ENCODE results near the gene DPCD.

DPCD gene

DNA sequence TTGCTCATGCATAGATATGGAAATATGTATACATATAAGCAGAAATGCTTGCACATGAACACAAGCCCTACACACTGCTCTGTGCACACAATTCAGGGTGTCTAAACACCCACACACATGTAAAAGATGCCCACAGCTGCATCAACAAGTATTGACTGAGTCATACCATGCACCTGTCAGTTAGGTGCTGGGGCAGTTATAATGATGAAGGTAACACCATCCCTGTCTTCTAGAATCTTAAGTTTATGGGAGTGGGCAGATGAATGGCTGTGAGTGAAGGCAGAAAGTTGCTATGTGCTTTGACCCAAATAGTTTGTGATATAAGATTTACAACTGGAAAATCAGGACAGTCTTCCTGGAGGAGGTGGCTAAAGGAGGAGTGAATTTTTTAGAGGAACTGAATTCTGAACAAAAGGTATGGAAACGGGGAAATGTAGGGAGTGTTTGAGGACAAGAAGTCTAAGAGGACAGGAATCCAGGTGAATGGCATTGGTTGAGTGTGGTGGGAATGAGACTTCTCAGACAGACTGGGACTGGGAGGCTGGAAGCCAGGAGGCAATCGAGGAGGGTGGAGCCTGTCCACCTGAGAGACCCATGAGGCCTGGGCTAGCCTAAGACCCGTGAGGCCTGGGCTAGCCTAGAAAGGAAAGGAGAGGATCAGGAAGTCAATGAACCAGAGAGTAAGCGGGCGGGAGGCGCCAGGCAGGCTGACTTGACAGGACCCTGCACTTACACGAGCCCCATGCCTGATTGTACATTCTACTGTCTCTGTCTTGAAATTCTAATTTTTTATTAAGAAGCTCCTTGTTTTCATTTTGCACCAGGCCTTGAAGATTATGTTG lies 20.7 kb upstream of the DPCD start:
- DNase-seq: no peak

DNA sequence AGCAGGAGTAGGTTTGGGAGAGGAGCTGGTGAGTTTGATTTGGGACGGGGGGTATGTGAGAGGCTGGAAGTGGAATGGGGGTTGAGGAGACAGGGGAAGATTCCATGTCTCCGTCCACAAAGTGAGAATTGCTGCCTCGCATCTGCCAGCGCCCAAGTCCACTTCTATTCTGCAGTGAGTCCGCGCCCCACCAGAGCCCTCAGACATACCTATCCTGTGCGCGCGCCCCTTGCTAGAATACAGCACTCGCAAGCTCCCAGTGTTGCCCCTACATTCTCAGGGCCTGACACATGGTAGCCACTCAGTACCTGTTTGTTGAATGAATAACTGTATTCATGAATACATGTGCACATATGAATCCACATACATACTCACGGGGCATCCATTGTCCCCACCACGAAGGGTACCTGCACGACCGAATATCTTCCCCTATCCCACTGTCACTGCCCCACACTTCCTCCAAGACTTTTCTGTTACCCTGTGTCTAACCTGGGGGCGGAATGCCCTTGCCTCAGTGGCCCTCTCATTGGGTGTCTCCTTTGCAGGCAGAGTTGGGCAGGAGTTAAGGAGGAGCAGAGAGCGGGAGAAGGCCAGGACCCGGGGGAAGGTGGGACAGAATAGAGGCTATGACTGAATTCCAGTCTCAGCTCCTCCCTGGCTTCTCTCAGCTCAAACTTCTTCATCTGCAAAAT lies 19.9 kb upstream of the DPCD start:
- no peak for DNase-seq

DNA sequence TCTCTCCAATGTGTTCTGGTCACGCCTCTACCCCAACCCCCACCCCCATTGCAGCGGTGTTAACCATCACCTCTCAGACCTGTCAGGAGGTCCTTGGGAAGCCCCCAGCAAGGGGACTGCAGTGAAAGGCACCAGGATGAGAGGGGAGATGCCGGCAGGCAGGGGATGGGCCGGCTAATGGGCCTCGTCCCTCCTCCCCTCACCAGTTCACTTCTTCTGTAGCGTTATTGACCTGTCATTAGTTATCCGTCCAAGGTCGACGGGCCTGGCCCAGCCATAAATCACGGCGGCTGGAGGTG lies 18.8 kb upstream of the DPCD start:
- DNase-seq: no peak

DNA sequence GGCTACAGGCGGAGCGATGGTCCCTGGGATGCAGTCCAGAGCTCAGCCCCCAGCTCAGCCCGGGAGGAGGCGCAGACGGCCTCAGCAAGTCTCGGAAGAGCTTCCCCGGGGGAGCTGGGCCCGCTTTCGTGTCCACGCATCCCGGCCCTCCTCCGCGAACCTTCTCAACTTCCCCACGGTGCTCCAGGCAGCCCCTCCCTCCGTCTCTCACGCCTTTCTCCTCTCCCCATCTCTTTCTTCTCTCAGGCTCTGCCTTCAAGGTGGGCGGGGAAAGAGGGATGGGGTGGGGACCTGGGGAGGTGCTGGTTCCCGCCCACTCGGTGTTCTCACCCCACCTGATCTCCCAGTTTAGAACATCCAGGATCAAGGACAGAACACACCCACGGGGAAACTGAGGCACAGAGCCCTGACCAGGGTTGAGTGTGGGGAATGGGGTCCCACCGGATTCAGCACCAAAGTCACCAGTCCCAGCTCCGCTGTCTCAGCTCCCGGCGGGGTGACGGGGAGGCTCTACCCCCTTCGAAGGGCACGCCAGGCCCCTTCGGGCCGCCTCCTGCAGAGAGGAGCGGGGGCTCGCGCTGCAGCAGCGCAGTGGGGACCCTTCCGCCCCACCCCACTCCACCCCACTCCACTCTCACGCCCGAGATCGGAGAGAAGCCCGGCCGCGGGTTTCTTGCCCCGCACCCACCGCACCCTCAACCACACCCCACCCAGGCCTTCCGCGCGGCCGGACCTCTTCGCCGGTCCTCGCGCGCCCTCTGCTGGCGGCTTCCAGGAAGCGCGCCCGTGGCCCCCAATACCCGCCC lies 18.3 kb upstream of the DPCD start:
- DNase-seq: peak; percentile 60 to 73 (median 66)

DNA sequence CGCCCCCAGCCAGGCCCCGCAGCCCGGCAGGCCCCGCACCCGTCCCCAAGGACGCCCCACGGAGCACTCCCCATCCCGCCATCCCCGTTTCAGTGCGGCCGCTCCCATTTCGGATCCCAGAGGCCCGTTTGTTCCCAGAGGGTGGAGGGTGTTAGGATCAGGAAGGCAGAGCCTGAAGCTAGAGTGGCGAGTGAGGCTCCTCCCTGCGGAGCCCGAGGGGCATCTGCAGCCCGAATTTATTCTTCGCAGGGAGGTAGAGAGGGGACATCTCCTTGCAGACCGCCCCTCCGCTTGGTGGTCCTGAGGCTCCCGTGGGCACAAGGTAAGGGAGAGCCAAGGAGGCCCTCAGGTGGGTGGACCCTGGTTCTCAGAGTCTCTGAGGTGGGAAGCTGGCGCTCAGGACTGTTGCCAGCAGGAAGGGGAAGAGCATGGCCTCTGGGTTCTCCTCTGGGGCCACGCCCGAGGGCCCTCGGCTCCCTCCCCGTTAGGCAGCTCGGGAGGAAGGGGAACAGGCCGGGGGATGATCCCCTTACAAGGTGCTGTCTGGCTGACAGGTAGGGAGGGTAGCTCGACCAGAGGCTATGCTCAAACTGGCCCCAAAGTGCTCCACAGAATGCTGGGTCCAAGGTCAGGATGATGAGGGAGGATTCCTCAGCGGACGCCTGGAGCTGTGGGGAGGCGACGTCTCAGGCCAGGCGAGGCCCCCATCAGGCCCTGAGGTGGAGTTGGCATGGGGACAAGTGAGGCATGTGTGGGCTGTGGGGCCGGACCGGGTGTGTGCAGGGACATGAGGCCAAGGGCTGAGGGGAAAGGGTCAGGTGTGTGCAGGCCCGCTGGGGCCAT lies 17.5 kb upstream of the DPCD start:
- DNase-seq: no peak

GRCh38 chr10:101571271-101571925 lies 16.7 kb upstream of the DPCD start:
- no peak for DNase-seq

DNA sequence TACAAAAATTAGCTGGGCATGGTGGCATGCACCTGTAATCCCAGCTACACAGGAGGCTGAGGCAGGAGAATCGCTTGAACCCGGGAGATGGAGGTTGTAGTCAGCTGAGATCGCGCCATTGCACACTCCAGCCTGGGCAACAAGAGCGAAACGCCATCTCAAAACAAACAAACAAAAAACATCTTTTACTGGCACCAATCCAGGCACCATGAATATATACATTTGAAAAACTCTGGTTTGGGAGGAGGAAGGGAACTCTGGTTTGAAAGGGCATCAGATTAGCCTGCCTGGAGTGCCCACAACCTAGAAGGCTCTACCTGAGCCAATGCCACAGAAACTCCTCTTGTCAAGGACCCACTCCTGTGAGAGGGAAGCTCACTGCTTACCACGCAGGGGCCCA lies 16.0 kb upstream of the DPCD start:
- DNase-seq: no peak

DNA sequence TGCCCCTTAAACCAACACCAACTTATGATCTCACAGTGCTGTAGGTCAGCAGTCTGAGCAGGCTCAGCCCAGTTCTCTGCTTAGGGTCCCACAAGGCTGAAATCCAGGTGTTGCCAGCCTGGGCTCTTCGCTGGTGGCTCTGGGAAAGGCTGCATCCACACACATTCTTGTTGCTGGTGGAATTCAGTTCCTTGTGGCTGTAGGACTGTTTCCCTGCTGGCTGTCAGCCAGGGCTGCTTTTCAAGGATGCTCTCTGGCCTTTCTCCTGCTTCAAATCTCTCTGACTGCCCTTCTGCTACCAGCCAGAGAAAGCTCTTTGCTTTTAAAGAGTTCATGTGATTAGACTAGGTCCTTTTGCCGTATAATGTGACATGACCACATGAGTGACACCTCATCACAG lies 15.3 kb upstream of the DPCD start:
- DNase-seq: no peak

GRCh38 chr10:101573885-101574753 lies 14.0 kb upstream of the DPCD start:
- no peak for DNase-seq

DNA sequence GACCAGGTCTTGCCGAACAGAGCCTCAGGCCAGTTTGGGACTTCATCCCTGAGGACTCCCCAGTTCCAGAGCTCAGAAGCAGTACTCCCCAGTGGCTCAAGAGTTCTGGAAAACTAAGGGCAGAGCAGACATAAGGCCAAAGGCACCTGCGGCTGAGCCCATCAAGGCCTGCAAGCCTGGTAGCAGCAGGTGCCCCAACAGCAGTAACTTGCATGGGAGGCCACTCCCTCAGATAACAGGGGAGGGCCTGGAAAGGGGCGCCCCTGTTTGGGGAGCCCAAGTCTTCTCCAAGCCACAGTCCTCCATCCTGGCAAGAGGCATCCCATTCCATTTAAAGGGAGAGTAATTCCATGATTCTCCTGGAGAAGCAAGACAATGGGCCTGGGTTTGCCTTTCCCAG lies 13.0 kb upstream of the DPCD start:
- no peak for DNase-seq

DNA sequence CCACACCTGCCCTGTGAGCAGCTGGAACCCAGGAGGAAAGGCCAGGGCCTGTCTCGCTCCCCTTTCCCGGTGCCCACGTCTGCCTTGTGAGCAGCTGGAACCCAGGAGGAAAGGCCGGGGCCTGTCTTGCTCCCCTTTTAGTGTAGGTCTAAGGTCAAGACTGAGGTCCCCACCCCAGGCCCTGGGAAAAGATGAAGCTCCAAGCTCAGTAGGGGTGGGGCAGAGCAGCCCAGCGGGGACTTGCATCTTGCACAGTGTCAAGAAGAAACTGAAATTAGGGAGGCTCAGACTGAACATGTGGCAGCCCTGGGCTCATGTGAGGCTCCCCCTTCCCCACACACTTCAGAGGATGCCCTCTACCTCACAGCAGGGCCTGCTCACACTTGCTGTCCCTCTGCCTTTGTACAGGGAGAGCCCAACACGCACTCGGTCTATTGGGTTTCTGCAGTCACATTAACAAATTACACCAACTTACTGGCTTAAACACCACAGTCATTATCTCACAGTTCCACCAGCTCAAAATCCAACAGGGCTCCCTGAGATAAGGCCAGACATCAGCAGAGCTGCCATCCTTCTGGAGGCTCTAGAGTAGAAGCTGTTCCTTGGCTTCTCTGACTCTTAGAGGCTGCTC lies 12.4 kb upstream of the DPCD start:
- no peak for DNase-seq

- no peak for DNase-seq
These were observed 11.8 kb upstream of the DPCD start for GRCh38 chr10:101576211-101576863.

DNA sequence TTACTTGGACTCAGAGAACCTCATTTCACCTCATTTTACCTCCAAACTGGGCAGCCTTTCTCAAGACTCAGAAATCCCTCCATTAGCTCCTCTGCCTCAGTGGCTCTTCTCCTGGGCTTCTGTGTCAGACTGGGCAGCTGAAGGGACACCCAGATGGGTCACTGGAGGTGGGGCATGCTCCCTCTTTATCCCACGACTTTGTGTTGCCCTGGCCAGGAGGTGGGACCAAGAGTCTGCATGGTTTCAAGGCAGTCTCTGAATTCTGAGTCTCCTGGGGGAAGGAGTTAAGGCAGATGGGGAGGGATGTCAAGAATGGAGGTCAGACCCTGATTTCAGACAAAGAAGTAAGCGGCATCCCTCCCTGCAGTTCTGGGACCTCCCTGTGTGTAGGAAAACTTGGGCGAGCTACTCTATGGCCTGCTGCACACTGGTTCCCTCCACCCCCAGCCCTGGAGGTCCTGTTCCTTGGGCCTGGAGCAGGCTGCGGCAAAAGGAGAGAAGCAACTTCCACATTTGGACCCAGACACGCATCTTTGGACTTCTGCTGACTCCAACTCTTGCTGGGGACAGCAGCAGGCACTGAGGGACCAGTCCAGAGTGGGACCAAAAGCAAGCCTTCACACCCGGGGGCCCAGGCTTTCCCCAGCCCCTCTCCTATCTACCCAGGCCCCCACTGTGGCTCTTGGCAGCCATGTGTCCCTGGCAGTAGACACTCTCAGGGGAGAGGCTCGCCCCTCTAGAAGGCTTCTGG lies 10.8 kb upstream of the DPCD start:
- DNase-seq: no peak

DNA sequence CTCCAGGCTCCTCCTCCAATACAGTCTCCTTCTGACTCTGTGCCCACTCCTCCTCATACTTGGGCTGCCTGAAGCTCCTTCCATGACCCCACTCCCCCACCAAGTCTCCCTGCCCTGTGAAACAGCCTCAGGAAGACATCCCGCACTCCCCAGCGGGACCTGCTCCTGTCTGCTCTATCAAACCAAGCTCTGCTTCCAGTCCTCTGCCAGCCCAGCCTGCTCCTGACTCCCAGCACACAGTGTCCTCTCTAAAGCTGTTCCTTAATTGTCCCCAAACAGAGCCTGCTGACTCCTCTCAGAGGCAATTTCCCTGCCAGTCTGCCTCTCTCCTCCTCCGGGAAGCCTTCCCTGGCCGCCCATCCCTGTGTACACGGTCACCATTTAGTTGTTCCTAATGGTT lies 9.9 kb upstream of the DPCD start:
- DNase-seq: no peak

GRCh38 chr10:101578803-101579515 lies 9.2 kb upstream of the DPCD start:
- DNase-seq: no peak

GRCh38 chr10:101579516-101579870 lies 8.6 kb upstream of the DPCD start:
- no peak for DNase-seq

GRCh38 chr10:101580486-101581399 lies 7.4 kb upstream of the DPCD start:
- DNase-seq: no peak

- no peak for DNase-seq
These were observed 2.3 kb upstream of the DPCD start for GRCh38 chr10:101585841-101586240.

Data from activated CD4-positive, CD25-positive, alpha-beta regulatory T cell (primary cell).